B cell (primary cell): ENCODE results near the gene TVP23C. TPM values are rescaled to one million over a fixed set of nuclear protein-coding genes. Genes with fewer than 3 reads are reported as not detected.

ENCODE experiments used
- ATAC-seq: fragments of 200-7000 bp; cut with Tn5 transposase; one replicate; pipeline ENCODE4 v1.10.0; 2021; ENCODE audit warnings: low read depth, mild to moderate bottlenecking, moderate number of reproducible peaks, moderate library complexity
- CTCF ChIA-PET: fragments of 350-600 bp; sonication (Branson Sonifier 250); formaldehyde crosslinking; loops from one replicate; lab custom pipeline; 2021; ENCODE audit warnings: antibody characterized with exemption, inconsistent platforms; lab: Charles Lee
- POLR2A ChIA-PET: fragments of 350-600 bp; sonication (Branson Sonifier 250); formaldehyde crosslinking; loops from one replicate; lab custom pipeline; 2021; ENCODE audit warnings: antibody characterized with exemption; lab: Charles Lee
- DNase-seq: peaks from one replicate; pipeline ENCODE4 v3.0.0; 2013
- H2AFZ ChIP-seq: 2 replicates; pipeline ENCODE4 v1.6.1; 2012; ENCODE audit warnings: mild to moderate bottlenecking, low read depth, low read length; ENCODE audit not compliant: insufficient read depth, poor library complexity, severe bottlenecking
- H3K27ac ChIP-seq, 2 donors: 1 replicate in 1 of 2; 2 replicates in 1 of 2; pipeline ENCODE4 v1.5.1; 2012 to 2013; ENCODE audit warnings: low read length in 2 of 2, mild to moderate bottlenecking in 2 of 2, moderate library complexity in 1 of 2
- H3K27me3 ChIP-seq, 4 experiments: fragments of 200-600 bp in 1 of 4; sonication (generic) in 1 of 4; replicated peaks in 1 of 4; 1 replicate in 2 of 4; 2 replicates in 2 of 4; pipeline versions ENCODE4 v1.6.1 to v1.7.0; 2013 to 2016; ENCODE audit warnings: low read length in 3 of 4, mild to moderate bottlenecking in 2 of 4, mixed read lengths in 1 of 4, moderate library complexity in 1 of 4; ENCODE audit not compliant: insufficient read depth in 4 of 4, control insufficient read depth in 3 of 4; ENCODE audit errors: control extremely low read depth in 1 of 4
- H3K36me3 ChIP-seq, 2 experiments: replicated peaks in 1 of 2; 1 replicate in 1 of 2; 2 replicates in 1 of 2; pipeline versions ENCODE4 v1.6.1 to v1.7.1; 2013; ENCODE audit warnings: low read length in 1 of 2; ENCODE audit not compliant: insufficient read depth in 2 of 2, control insufficient read depth in 1 of 2; ENCODE audit errors: control extremely low read depth in 1 of 2, extremely low read depth in 1 of 2
- H3K4me1 ChIP-seq, 2 donors: fragments of 200-600 bp in 1 of 2; sonication (generic) in 1 of 2; 1 replicate in 1 of 2; 2 replicates in 1 of 2; pipeline versions ENCODE4 v1.5.1 to v1.6.1; 2013 to 2017; ENCODE audit warnings: low read length in 2 of 2; ENCODE audit not compliant: control insufficient read depth in 2 of 2, insufficient read depth in 2 of 2
- H3K4me2 ChIP-seq: replicated peaks from 2 replicates; pipeline ENCODE3; 2012; ENCODE audit warnings: mild to moderate bottlenecking, low read depth, low read length; ENCODE audit not compliant: poor library complexity, severe bottlenecking
- H3K4me3 ChIP-seq, 5 experiments: fragments of 200-600 bp in 1 of 5; sonication (generic) in 1 of 5; 1 replicate in 3 of 5; 2 replicates in 2 of 5; pipeline versions ENCODE4 v1.5.1 to v1.7.0; 2011 to 2016; ENCODE audit warnings: low read length in 4 of 5, mild to moderate bottlenecking in 4 of 5, low read depth in 2 of 5, control low read depth in 1 of 5, moderate library complexity in 1 of 5; ENCODE audit not compliant: insufficient read depth in 1 of 5; ENCODE audit errors: control extremely low read depth in 1 of 5, extremely low read depth in 1 of 5
- H3K79me2 ChIP-seq: fragments of 200-600 bp; sonication (generic); one replicate; pipeline ENCODE4 v1.6.0; 2016; ENCODE audit warnings: low read length; ENCODE audit not compliant: control insufficient read depth, insufficient read depth
- H3K9ac ChIP-seq: fragments of 200-600 bp; sonication (generic); 2 replicates; pipeline ENCODE4 v1.6.1; 2017; ENCODE audit warnings: mild to moderate bottlenecking, low read length, moderate library complexity
- H3K9me3 ChIP-seq, 3 donors: one replicate each; pipeline versions ENCODE4 v1.6.1 to v1.7.1; 2013; ENCODE audit warnings: low read length in 2 of 3; ENCODE audit not compliant: control insufficient read depth in 2 of 3, insufficient read depth in 1 of 3; ENCODE audit errors: control extremely low read depth in 1 of 3
- H4K20me1 ChIP-seq: 2 replicates; pipeline ENCODE4 v1.6.0; 2012; ENCODE audit warnings: mild to moderate bottlenecking, low read length; ENCODE audit not compliant: insufficient read depth, control insufficient read depth, poor library complexity, severe bottlenecking
- H3K27ac Mint-ChIP-seq: one replicate; pipeline ENCODE4 v1.8.0; 2021; ENCODE audit warnings: mixed read lengths
- H3K27me3 Mint-ChIP-seq: one replicate; pipeline ENCODE4 v1.8.0; 2021; ENCODE audit warnings: mixed read lengths
- H3K4me1 Mint-ChIP-seq: one replicate; pipeline ENCODE4 v1.8.0; 2021; ENCODE audit warnings: mixed read lengths
- H3K4me3 Mint-ChIP-seq: one replicate; pipeline ENCODE4 v1.8.0; 2021; ENCODE audit warnings: mixed read lengths
- H3K9me3 Mint-ChIP-seq: one replicate; pipeline ENCODE4 v1.8.0; 2022; ENCODE audit warnings: mixed read lengths; ENCODE audit not compliant: insufficient read depth
- CTCF ChIP-seq: fragments of 200-600 bp; IDR thresholded peaks from one replicate; pipeline ENCODE4 v1.8.0; 2022; ENCODE audit warnings: antibody characterized with exemption, mild to moderate bottlenecking
- EZH2 ChIP-seq: IDR thresholded peaks from 2 replicates; pipeline ENCODE4 v1.6.1; 2012; ENCODE audit warnings: borderline replicate concordance, low read depth, mild to moderate bottlenecking, moderate library complexity, low read length; ENCODE audit not compliant: insufficient read depth, poor library complexity, severe bottlenecking
- WGBS: methylation state at CpG from one replicate; pipeline ENCODE4 v1.1.5; 2013; ENCODE audit warnings: missing lambda C conversion rate; ENCODE audit not compliant: insufficient coverage; 5-methylcytosine and 5-hydroxymethylcytosine counted together
- intact Hi-C: fragments of 100-400 bp; cut with micrococcal nuclease; formaldehyde crosslinking; loops from one replicate; pipeline ENCODE4 v1.10.0; 2022
- polyA plus RNA-seq: library from polyadenylated mRNA; depleted of rRNA; stranded (reverse); fragments of >200 nt; gene quantifications from 2 replicates; pipeline ENCODE4 v1.2.3, GENCODE V29; 2012
- total RNA-seq, 2 donors: library from RNA; stranded (reverse); fragments of 120-200 nt in 1 of 2; gene quantifications; 1 replicate in 1 of 2; 2 replicates in 1 of 2; pipeline versions ENCODE4 v1.2.3 to v1.2.4, GENCODE V29; 2013 to 2022

The TVP23C gene
- total and polyA plus RNA-seq, 2 donors (not counting 1 experiment from before 2014, with no cell fraction given): 8.6 to 30.9 TPM

GRCh38 chr17:15485045-15485444, 78.2 kb downstream of the TVP23C start:
- CTCF ChIA-PET: no interaction called here
- ATAC-seq: no peak

DNA sequence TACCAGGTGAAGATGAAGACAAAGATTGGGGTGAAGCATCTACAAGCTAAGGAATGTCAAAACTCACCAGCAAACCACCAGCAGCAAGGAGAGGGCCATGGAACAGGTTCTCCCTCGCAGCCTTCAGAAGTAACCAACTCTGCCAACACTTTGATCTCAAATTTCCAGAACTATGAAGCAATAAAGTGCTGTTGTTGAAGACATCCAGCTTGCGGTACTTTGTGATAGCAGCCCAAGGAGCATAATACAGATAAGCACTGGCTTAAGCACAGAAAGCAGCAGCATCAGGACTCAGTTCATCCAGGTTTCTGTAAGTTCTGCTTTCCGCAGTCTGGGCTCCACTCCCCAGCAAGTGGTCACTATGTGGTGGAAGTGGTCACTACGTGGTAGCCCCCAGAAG, 79.9 kb downstream of the TVP23C start:
- H3K4me1 ChIP-seq: no peaks in the 10 kb centered on the region
- ChIA-PET CTCF (interaction anchor here (0.6 to 1.0 kb wide), 2 partner anchors 224 to 226 kb away, joined by 3 to 4 read pairs; no protein-coding TSS in a partner anchor), POLR2A (no interaction called here)
- H3K4me1 Mint-ChIP-seq: no peaks in the 10 kb centered on the region
- no peak overlapping the region for H3K4me2 ChIP-seq
- no peak overlapping the region for H3K4me3 ChIP-seq
- no peak for TF ChIP-seq EZH2
- no peak for TF ChIP-seq CTCF
- WGBS: no CpG with 5 or more reads among the region's 4 CpGs
- no peaks in the 10 kb centered on the region for H3K9me3 Mint-ChIP-seq
- H3K36me3 ChIP-seq: no peaks in the 10 kb centered on the region
- H3K9me3 ChIP-seq: no peaks in the 10 kb centered on the region
- H4K20me1 ChIP-seq: no peaks in the 10 kb centered on the region
- H3K27ac ChIP-seq: no peak overlapping the region
- no peak overlapping the region for H3K27ac Mint-ChIP-seq
- intact Hi-C loops: no loop called here
- no peaks in the 10 kb centered on the region for H3K79me2 ChIP-seq
- H2AFZ ChIP-seq: no peak overlapping the region
- no peaks in the 10 kb centered on the region for H3K27me3 ChIP-seq
- H3K27me3 Mint-ChIP-seq: no peaks in the 10 kb centered on the region
- no peak for DNase-seq
- no peak overlapping the region for H3K4me3 Mint-ChIP-seq
- no peak for ATAC-seq
- H3K9ac ChIP-seq: no peak overlapping the region

More at GRCh38 chr17:15485045-15485444, 78.2 kb downstream of the TVP23C start:
- H3K9me3 ChIP-seq: no peaks in the 10 kb centered on the region
- H3K27me3 ChIP-seq: no peaks in the 10 kb centered on the region
- POLR2A ChIA-PET: no interaction called here
- H4K20me1 ChIP-seq: no peaks in the 10 kb centered on the region
- H3K4me2 ChIP-seq: no peak overlapping the region
- 81% methylated on average over 4 of the region's 4 CpGs for WGBS
- intact Hi-C loops: no loop called here
- no peak overlapping the region for H3K4me3 ChIP-seq
- H3K27ac Mint-ChIP-seq: no peak overlapping the region
- no peak overlapping the region for H2AFZ ChIP-seq
- no peak for TF ChIP-seq CTCF
- no peak for TF ChIP-seq EZH2
- no peaks in the 10 kb centered on the region for H3K4me1 ChIP-seq
- DNase-seq: no peak
- no peak overlapping the region for H3K4me3 Mint-ChIP-seq
- H3K4me1 Mint-ChIP-seq: no peaks in the 10 kb centered on the region
- H3K79me2 ChIP-seq: no peaks in the 10 kb centered on the region
- no peaks in the 10 kb centered on the region for H3K9me3 Mint-ChIP-seq
- H3K9ac ChIP-seq: no peak overlapping the region
- no peaks in the 10 kb centered on the region for H3K36me3 ChIP-seq
- no peaks in the 10 kb centered on the region for H3K27me3 Mint-ChIP-seq
- no peak overlapping the region for H3K27ac ChIP-seq
